Neuron (in vitro differentiated cells): Measurements from ENCODE around the gene AP4E1.

Source experiments
- H2AFZ ChIP-seq: one replicate; pipeline ENCODE4 v1.6.1; 2013; ENCODE audit warnings: low read depth, mild to moderate bottlenecking, inconsistent platforms, low read length, moderate library complexity
- H3K27me3 ChIP-seq: one replicate; pipeline ENCODE4 v1.6.1; 2013; ENCODE audit warnings: low read length; ENCODE audit not compliant: insufficient read depth
- H3K36me3 ChIP-seq: one replicate; pipeline ENCODE4 v1.6.1; 2013; ENCODE audit warnings: low read length; ENCODE audit not compliant: insufficient read depth
- H3K4me1 ChIP-seq: one replicate; pipeline ENCODE4 v1.6.1; 2013; ENCODE audit warnings: low read length; ENCODE audit not compliant: insufficient read depth
- H3K4me3 ChIP-seq: 2 replicates; pipeline ENCODE4 v1.5.1; 2013; ENCODE audit warnings: mild to moderate bottlenecking, low read length, moderate library complexity
- H3K9me3 ChIP-seq: one replicate; pipeline ENCODE4 v1.6.1; 2013; ENCODE audit warnings: low read length

Gene AP4E1

GRCh38 chr15:50971542-50971941 is 63.1 kb downstream of the AP4E1 start:
- H2AFZ ChIP-seq = no peak overlapping the region
- peaks cover 23% of the 10 kb centered on the region for H3K9me3 ChIP-seq
- no peak overlapping the region for H3K4me3 ChIP-seq
- no peaks in the 10 kb centered on the region for H3K27me3 ChIP-seq
- no peaks in the 10 kb centered on the region for H3K4me1 ChIP-seq
- peaks cover 23% of the 10 kb centered on the region for H3K36me3 ChIP-seq

- no peaks in the 10 kb centered on the region for H3K4me1 ChIP-seq
- no peaks in the 10 kb centered on the region for H3K27me3 ChIP-seq
- peaks cover 23% of the 10 kb centered on the region for H3K9me3 ChIP-seq
- H3K4me3 ChIP-seq = no peak overlapping the region
- H2AFZ ChIP-seq = no peak overlapping the region
- H3K36me3 ChIP-seq = peaks cover 20% of the 10 kb centered on the region
Observed at GRCh38 chr15:50973605-50974004, 65.1 kb downstream of the AP4E1 start.

- Histone ChIP-seq H3K36me3 (peaks cover 9% of the 10 kb centered on the region), H3K4me3 (no peak overlapping the region), H3K27me3 (no peaks in the 10 kb centered on the region), H3K9me3 (peaks cover 11% of the 10 kb centered on the region), H3K4me1 (no peaks in the 10 kb centered on the region), H2AFZ (no peak overlapping the region)
Observed at GRCh38 chr15:50977162-50977561, 68.7 kb downstream of the AP4E1 start.

GRCh38 chr15:50978580-50978979 is 70.1 kb downstream of the AP4E1 start:
- no peaks in the 10 kb centered on the region for H3K36me3 ChIP-seq
- peaks cover 4% of the 10 kb centered on the region for H3K9me3 ChIP-seq
- H3K4me3 ChIP-seq = no peak overlapping the region
- H3K4me1 ChIP-seq = no peaks in the 10 kb centered on the region
- H2AFZ ChIP-seq = no peak overlapping the region
- H3K27me3 ChIP-seq = no peaks in the 10 kb centered on the region

- H3K4me1 ChIP-seq = no peaks in the 10 kb centered on the region
- H3K27me3 ChIP-seq = no peaks in the 10 kb centered on the region
- no peaks in the 10 kb centered on the region for H3K36me3 ChIP-seq
- peaks cover 4% of the 10 kb centered on the region for H3K9me3 ChIP-seq
- H2AFZ ChIP-seq = no peak overlapping the region
- no peak overlapping the region for H3K4me3 ChIP-seq
Observed at GRCh38 chr15:50979041-50979440, 70.6 kb downstream of the AP4E1 start.

GRCh38 chr15:50993598-50993997 is 85.1 kb downstream of the AP4E1 start:
- H3K4me3 ChIP-seq = no peak overlapping the region
- no peaks in the 10 kb centered on the region for H3K9me3 ChIP-seq
- peaks cover 11% of the 10 kb centered on the region for H3K36me3 ChIP-seq
- no peak overlapping the region for H2AFZ ChIP-seq
- no peaks in the 10 kb centered on the region for H3K27me3 ChIP-seq
- no peaks in the 10 kb centered on the region for H3K4me1 ChIP-seq

GRCh38 chr15:50996641-50997040 is 88.2 kb downstream of the AP4E1 start:
- Histone ChIP-seq H3K36me3 (peaks cover 18% of the 10 kb centered on the region), H3K27me3 (no peaks in the 10 kb centered on the region), H2AFZ (no peak overlapping the region), H3K9me3 (no peaks in the 10 kb centered on the region), H3K4me1 (no peaks in the 10 kb centered on the region), H3K4me3 (no peak overlapping the region)

GRCh38 chr15:50997371-50998051 is 89.0 kb downstream of the AP4E1 start:
- Histone ChIP-seq H3K4me1 (no peaks in the 10 kb centered on the region), H3K36me3 (peaks cover 24% of the 10 kb centered on the region), H3K9me3 (no peaks in the 10 kb centered on the region), H3K27me3 (no peaks in the 10 kb centered on the region), H2AFZ (no peak overlapping the region), H3K4me3 (no peak overlapping the region)

GRCh38 chr15:51004103-51004551 is 95.6 kb downstream of the AP4E1 start:
- peaks cover 14% of the 10 kb centered on the region for H3K36me3 ChIP-seq

GRCh38 chr15:51006336-51006985 is 98.0 kb downstream of the AP4E1 start:
- peaks cover 7% of the 10 kb centered on the region for H3K9me3 ChIP-seq
- peaks cover 7% of the 10 kb centered on the region for H3K4me1 ChIP-seq
- H3K36me3 ChIP-seq = peaks cover 9% of the 10 kb centered on the region
- no peak overlapping the region for H2AFZ ChIP-seq
- H3K4me3 ChIP-seq = no peak overlapping the region
- no peaks in the 10 kb centered on the region for H3K27me3 ChIP-seq

More at GRCh38 chr15:51004103-51004551, 95.6 kb downstream of the AP4E1 start:
- Histone ChIP-seq H2AFZ (no peak overlapping the region), H3K27me3 (no peaks in the 10 kb centered on the region), H3K4me3 (no peak overlapping the region), H3K9me3 (peaks cover 7% of the 10 kb centered on the region), H3K4me1 (peaks cover 7% of the 10 kb centered on the region)

- H3K4me3 ChIP-seq = no peak overlapping the region
- H2AFZ ChIP-seq = no peak overlapping the region
- peaks cover 4% of the 10 kb centered on the region for H3K36me3 ChIP-seq
- H3K27me3 ChIP-seq = no peaks in the 10 kb centered on the region
- H3K4me1 ChIP-seq = peaks cover 7% of the 10 kb centered on the region
- H3K9me3 ChIP-seq = peaks cover 7% of the 10 kb centered on the region
Observed at GRCh38 chr15:51007131-51007666, 98.7 kb downstream of the AP4E1 start.

GRCh38 chr15:51011212-51011611 is 102.7 kb downstream of the AP4E1 start:
- H3K27me3 ChIP-seq = no peaks in the 10 kb centered on the region

GRCh38 chr15:51016615-51017014 is 108.1 kb downstream of the AP4E1 start:
- no peaks in the 10 kb centered on the region for H3K9me3 ChIP-seq
- no peaks in the 10 kb centered on the region for H3K27me3 ChIP-seq
- H3K4me3 ChIP-seq = no peak overlapping the region

More at GRCh38 chr15:51011212-51011611, 102.7 kb downstream of the AP4E1 start:
- Histone ChIP-seq H3K4me1 (no peaks in the 10 kb centered on the region), H2AFZ (no peak overlapping the region), H3K9me3 (peaks cover 7% of the 10 kb centered on the region), H3K4me3 (no peak overlapping the region), H3K36me3 (no peaks in the 10 kb centered on the region)

More at GRCh38 chr15:51016615-51017014, 108.1 kb downstream of the AP4E1 start:
- Histone ChIP-seq H3K4me1 (no peaks in the 10 kb centered on the region), H3K36me3 (no peaks in the 10 kb centered on the region), H2AFZ (no peak overlapping the region)
